Left ventricle myocardium superior (tissue), 1 donor: Measurements from ENCODE around the gene KLHDC8A. TPM values are rescaled to one million over a fixed set of nuclear protein-coding genes. Genes with fewer than 3 reads are reported as not detected.

Source experiments
- total RNA-seq: library from RNA; stranded (reverse); fragmentation: NEBNext Ultra II Directional; extraction: Animal tissue kit (Norgen Biotek cat#: 25700); gene quantifications from one replicate; pipeline ENCODE4 v1.2.1, GENCODE V29; 2021
- donor health status: DM: no; HTN: yes; CAD: no; lungs with severe emphysema.

The KLHDC8A gene
- total RNA-seq, 1 donor from 2014 or later = not detected

Other genes with a start within 250 kb of the KLHDC8A start
- gene RBBP5, start 234.9 kb downstream of the KLHDC8A start, total RNA-seq = 10.9 TPM
- 6.1 TPM for gene DSTYK, start 145.2 kb downstream of the KLHDC8A start, total RNA-seq
- 1.3 TPM for gene TMCC2, start 129.0 kb downstream of the KLHDC8A start, total RNA-seq
- gene NUAK2, start 35.2 kb downstream of the KLHDC8A start, total RNA-seq = 1.5 TPM
- not detected for gene LEMD1, start 65.1 kb upstream of the KLHDC8A start, total RNA-seq
- not detected for gene BLACAT1, start 99.1 kb upstream of the KLHDC8A start, total RNA-seq
- gene CDK18, start 147.7 kb upstream of the KLHDC8A start, total RNA-seq = 209 TPM